AG10803 (cell line): Measurements from ENCODE around the gene PRDM16.

ENCODE experiments used
- DNase-seq: peaks from one replicate; pipeline ENCODE4 v3.0.0; 2010; ENCODE audit warnings: low read depth
- H3K4me3 ChIP-seq: 2 replicates; pipeline ENCODE4 v1.5.1; 2011; ENCODE audit warnings: mild to moderate bottlenecking, low read length, control low read depth
- CTCF ChIP-seq: conservative IDR thresholded peaks from 2 replicates; pipeline ENCODE4 v1.5.1; 2011; ENCODE audit warnings: mild to moderate bottlenecking, low read length, control low read depth, inconsistent platforms

PRDM16 gene

GRCh38 chr1:3425486-3426215 is 356.6 kb downstream of the PRDM16 start:
- no peak overlapping the region for H3K4me3 ChIP-seq
- no peak for DNase-seq
- no peak for TF ChIP-seq CTCF

GRCh38 chr1:3426956-3427535 is 358.0 kb downstream of the PRDM16 start:
- DNase-seq = no peak
- no peak overlapping the region for H3K4me3 ChIP-seq
- no peak for TF ChIP-seq CTCF

- no peak for TF ChIP-seq CTCF
- no peak overlapping the region for H3K4me3 ChIP-seq
- DNase-seq = no peak
Observed at GRCh38 chr1:3427711-3428704, 359.0 kb downstream of the PRDM16 start.

GRCh38 chr1:3428899-3429298 is 359.9 kb downstream of the PRDM16 start:
- no peak overlapping the region for H3K4me3 ChIP-seq
- no peak for DNase-seq
- no peak for TF ChIP-seq CTCF

- H3K4me3 ChIP-seq = no peak overlapping the region
- DNase-seq = no peak
- TF ChIP-seq CTCF = no peak
Observed at GRCh38 chr1:3429320-3429719, 360.3 kb downstream of the PRDM16 start.

GRCh38 chr1:3429766-3430165 is 360.8 kb downstream of the PRDM16 start:
- TF ChIP-seq CTCF = no peak
- no peak overlapping the region for H3K4me3 ChIP-seq
- no peak for DNase-seq
